Measurements from ENCODE around the gene PCK2. TPM values are rescaled to one million over a fixed set of nuclear protein-coding genes. Genes with fewer than 3 reads are reported as not detected.
"Not testable (repeated sequence)": the region's sequence is repeated elsewhere in the genome, so short reads cannot be mapped to it uniquely, and the experiment has no call there.

Gene PCK2
- total RNA-seq (10 to 100 TPM; 36.5 to 61.3 TPM), polyA plus RNA-seq (ENCODE audit: insufficient read length in 6 of 6) (10 to 100 TPM; 12.9 to 18.9 (median 15.7) TPM)
- long read RNA-seq, donor 1, transcript PCK2-201 (10 exons, 2,357 nt), result major isoform, 5 of 6 reads
- long read RNA-seq, donor 1, partial matches to known transcripts, result 0 of 6 reads
- long read RNA-seq, donor 1, other reads (novel, unspliced or antisense), result 0 of 6 reads
- long read RNA-seq, donor 2, transcript PCK2-201 (10 exons, 2,357 nt), result major isoform, 6 of 7 reads
- long read RNA-seq, donor 2, partial matches to known transcripts, result 0 of 7 reads
- long read RNA-seq, donor 2, other reads (novel, unspliced or antisense), result 0 of 7 reads
- long read RNA-seq, donor 3, partial matches to known transcripts, result 0 of 3 reads
- long read RNA-seq, donor 3, other reads (novel, unspliced or antisense), result 0 of 3 reads
- long read RNA-seq, donor 4, transcript PCK2-201 (10 exons, 2,357 nt), result major isoform, 8 of 12 reads
- long read RNA-seq, donor 4, partial matches to known transcripts, result 1 of 12 reads
- long read RNA-seq, donor 4, other reads (novel, unspliced or antisense), result 1 of 12 reads
- long read RNA-seq, donor 5, transcript PCK2-201 (10 exons, 2,357 nt), result major isoform, 7 of 7 reads
- long read RNA-seq, donor 5, partial matches to known transcripts, result 0 of 7 reads
- long read RNA-seq, donor 5, other reads (novel, unspliced or antisense), result 0 of 7 reads
- long read RNA-seq, donor 6, partial matches to known transcripts, result 0 of 2 reads
- long read RNA-seq, donor 6, other reads (novel, unspliced or antisense), result 0 of 2 reads
- long read RNA-seq, donor 7, partial matches to known transcripts, result 0 of 2 reads
- long read RNA-seq, donor 7, other reads (novel, unspliced or antisense), result 0 of 2 reads
- long read RNA-seq, donor 8, partial matches to known transcripts, result 7 of 10 reads
- long read RNA-seq, donor 8, other reads (novel, unspliced or antisense), result 0 of 10 reads
- long read RNA-seq, donor 9, result 0 reads
- long read RNA-seq, donor 10, transcript PCK2-201 (10 exons, 2,357 nt), result major isoform, 22 of 35 reads
- long read RNA-seq, donor 10, partial matches to known transcripts, result 3 of 35 reads
- long read RNA-seq, donor 10, other reads (novel, unspliced or antisense), result 8 of 35 reads
- long read RNA-seq, donor 11, result 0 reads
- long read RNA-seq, donor 12, partial matches to known transcripts, result 0 of 4 reads
- long read RNA-seq, donor 12, other reads (novel, unspliced or antisense), result 0 of 4 reads

- peak; percentile 94 for ATAC-seq
- TF ChIP-seq CTCF (IDR thresholded peaks at IDR 0.05), result no peak
- Histone ChIP-seq H3K4me3 (peak within 1 kb of the TSS; percentile 89 to 93), H3K4me1 (peaks cover 6 to 46% of the 10 kb centered on the region in 2 donors), H3K27ac (peak within 1 kb of the TSS; percentile 95), H3K27me3 (no peaks in the 10 kb centered on the region), H3K9me3 (no peaks in the 10 kb centered on the region), H3K36me3 (peaks cover 0 to 22% of the 10 kb centered on the region in 2 donors)
- peak in 3 of 4 donors; percentile 94 to 99 (median 96) for DNase-seq
- intact Hi-C loops (cut with DNase I), result loop anchor here in 1 of 2 donors (10.0 kb wide), 1 partner anchor 79 kb away; no protein-coding TSS in a partner anchor
Measured at GRCh38 chr14:24093901-24094840, at the start of gene PCK2. PCK2 (plus strand) TSS chr14:24094311; CDS start chr14:24094406, 95 bp downstream.

GRCh38 chr14:24049002-24049401 is 45.1 kb upstream of the PCK2 start:
- Histone ChIP-seq H3K27me3 (peaks cover 0 to 28% of the 10 kb centered on the region in 2 donors), H3K4me1 (peaks cover 0 to 28% of the 10 kb centered on the region in 2 donors)
- H3K27ac ChIP-seq; H3K9me3 ChIP-seq; H3K36me3 ChIP-seq; ATAC-seq; H3K4me3 ChIP-seq; DNase-seq; intact Hi-C loops (cut with DNase I): not testable (repeated sequence)

GRCh38 chr14:24050753-24051152 is 43.4 kb upstream of the PCK2 start:
- H3K9me3 ChIP-seq; H3K36me3 ChIP-seq; ATAC-seq; intact Hi-C loops (cut with DNase I); DNase-seq; H3K27ac ChIP-seq; H3K4me3 ChIP-seq: not testable (repeated sequence)
- peaks cover 0 to 37% of the 10 kb centered on the region in 2 donors for H3K27me3 ChIP-seq
- H3K4me1 ChIP-seq, result peaks cover 0 to 28% of the 10 kb centered on the region in 2 donors

- peak in 3 of 4 donors; percentile 13 to 83 (median 41) for DNase-seq
- intact Hi-C loops (cut with DNase I), result no loop called here
- Histone ChIP-seq H3K27me3 (peaks cover 0 to 37% of the 10 kb centered on the region in 2 donors), H3K4me3 (peak overlapping the region; percentile 60 to 73), H3K36me3 (no peaks in the 10 kb centered on the region), H3K27ac (peak overlapping the region in 1 of 2 donors; percentile 65), H3K9me3 (no peaks in the 10 kb centered on the region), H3K4me1 (peaks cover 0 to 28% of the 10 kb centered on the region in 2 donors)
- peak; percentile 10 for ATAC-seq
- TF ChIP-seq CTCF (IDR thresholded peaks at IDR 0.05), result no peak
Measured at GRCh38 chr14:24051176-24051788, 42.8 kb upstream of the PCK2 start.

Data from left lung (tissue), 14 donors.